Esophagus squamous epithelium (tissue), 5 donors: ENCODE measurements around the gene GREM2. TPM values are rescaled to one million over a fixed set of nuclear protein-coding genes. Genes with fewer than 3 reads are reported as not detected.

Source experiments
- DNase-seq: peaks from one replicate; lab custom pipeline; 2025; lab: John Stamatoyannopoulos, UW
- H3K27ac ChIP-seq, 4 donors: fragments of 200-600 bp; sonication (generic); one replicate each; pipeline ENCODE4 v1.5.1; 2016 to 2019; ENCODE audit warnings: mild to moderate bottlenecking in 1 of 4
- H3K27me3 ChIP-seq, 4 donors: fragments of 200-600 bp; sonication (generic); 1 replicate in 3 of 4; 2 replicates in 1 of 4; pipeline versions ENCODE4 v1.5.1 to v1.6.0; 2017 to 2021; ENCODE audit warnings: antibody characterized with exemption in 1 of 4
- H3K36me3 ChIP-seq, 3 donors: fragments of 200-600 bp; sonication (generic); one replicate each; pipeline ENCODE4 v1.5.1; 2016 to 2019
- H3K4me1 ChIP-seq, 3 donors: fragments of 200-600 bp; sonication (generic); one replicate each; pipeline ENCODE4 v1.5.1; 2017 to 2019
- H3K4me3 ChIP-seq, 4 donors: fragments of 200-600 bp; sonication (generic); 1 replicate in 3 of 4; 2 replicates in 1 of 4; pipeline ENCODE4 v1.5.1; 2016 to 2019; ENCODE audit warnings: mild to moderate bottlenecking in 2 of 4, moderate library complexity in 1 of 4
- H3K9me3 ChIP-seq, 3 donors: fragments of 200-600 bp; sonication (generic); one replicate each; pipeline ENCODE4 v1.5.1; 2016 to 2019
- POLR2A ChIP-seq, 4 donors: fragments of 450-650 bp; IDR thresholded peaks; one replicate each; pipeline ENCODE4 v1.6.1; 2017; ENCODE audit warnings: antibody characterized with exemption in 4 of 4, mild to moderate bottlenecking in 4 of 4, moderate library complexity in 3 of 4
- WGBS, 2 donors: methylation state at CpG; one replicate each; pipeline ENCODE4 v1.1.5; 2018; 5-methylcytosine and 5-hydroxymethylcytosine counted together
- intact Hi-C: fragments of 100-400 bp; cut with DNase I; formaldehyde crosslinking; loops from one replicate; pipeline ENCODE4 v1.15.0; 2022
- total RNA-seq, 4 donors: library from RNA; depleted of rRNA; stranded (reverse); fragments of >200 nt; gene quantifications; one replicate each; pipeline ENCODE4 v1.1.0, GENCODE V29; 2016
- TF ChIP-seq, protein P1 (sequence below), 6 experiments: fragments of 450-650 bp in 4 of 6; fragments of 200-600 bp in 2 of 6; sonication (generic) in 2 of 6; IDR thresholded peaks; one replicate each; pipeline ENCODE4 v1.5.1; 2016 to 2019; ENCODE audit warnings: antibody characterized with exemption in 6 of 6, mild to moderate bottlenecking in 4 of 6, moderate library complexity in 4 of 6
- donor health status: DM: yes; HTN: yes; CAD: no.

GREM2 gene
- total RNA-seq, 4 donors from 2014 or later: 0.45 to 8.8 (median 0.74) TPM

DNA sequence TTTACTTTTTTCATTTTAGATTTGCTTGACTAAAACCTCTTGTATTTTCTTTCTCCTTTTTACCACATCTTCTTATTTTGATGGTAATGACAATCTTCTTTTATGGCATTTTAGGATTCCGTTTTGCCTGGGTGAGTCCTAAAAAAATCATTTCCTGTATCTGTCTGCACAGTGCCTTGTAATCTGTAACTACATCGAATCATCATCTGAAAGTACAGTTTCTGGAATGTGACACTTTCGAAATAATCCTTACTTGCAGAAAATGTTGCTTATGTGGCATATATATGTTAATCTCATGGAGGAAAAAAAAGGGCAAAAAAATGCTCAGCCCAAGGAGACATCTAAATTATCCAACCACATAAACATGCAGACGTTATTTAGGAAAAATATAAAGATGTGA is 29.0 kb downstream of the GREM2 start:
- H3K4me3 ChIP-seq: no peak overlapping the region
- no peaks in the 10 kb centered on the region for H3K36me3 ChIP-seq
- 47 to 58% methylated on average over 4 of the region's 4 CpGs for WGBS, 2 donors
- no peaks in the 10 kb centered on the region for H3K27me3 ChIP-seq
- TF ChIP-seq POLR2A (IDR thresholded peaks at IDR 0.05): no peak
- TF ChIP-seq, protein P1, sequence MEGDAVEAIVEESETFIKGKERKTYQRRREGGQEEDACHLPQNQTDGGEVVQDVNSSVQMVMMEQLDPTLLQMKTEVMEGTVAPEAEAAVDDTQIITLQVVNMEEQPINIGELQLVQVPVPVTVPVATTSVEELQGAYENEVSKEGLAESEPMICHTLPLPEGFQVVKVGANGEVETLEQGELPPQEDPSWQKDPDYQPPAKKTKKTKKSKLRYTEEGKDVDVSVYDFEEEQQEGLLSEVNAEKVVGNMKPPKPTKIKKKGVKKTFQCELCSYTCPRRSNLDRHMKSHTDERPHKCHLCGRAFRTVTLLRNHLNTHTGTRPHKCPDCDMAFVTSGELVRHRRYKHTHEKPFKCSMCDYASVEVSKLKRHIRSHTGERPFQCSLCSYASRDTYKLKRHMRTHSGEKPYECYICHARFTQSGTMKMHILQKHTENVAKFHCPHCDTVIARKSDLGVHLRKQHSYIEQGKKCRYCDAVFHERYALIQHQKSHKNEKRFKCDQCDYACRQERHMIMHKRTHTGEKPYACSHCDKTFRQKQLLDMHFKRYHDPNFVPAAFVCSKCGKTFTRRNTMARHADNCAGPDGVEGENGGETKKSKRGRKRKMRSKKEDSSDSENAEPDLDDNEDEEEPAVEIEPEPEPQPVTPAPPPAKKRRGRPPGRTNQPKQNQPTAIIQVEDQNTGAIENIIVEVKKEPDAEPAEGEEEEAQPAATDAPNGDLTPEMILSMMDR (IDR thresholded peaks at IDR 0.05): no peak
- no peak for DNase-seq
- no peak overlapping the region for H3K27ac ChIP-seq
- H3K4me1 ChIP-seq: no peaks in the 10 kb centered on the region
- intact Hi-C loops: no loop called here
- H3K9me3 ChIP-seq: no peaks in the 10 kb centered on the region

- no peak overlapping the region for H3K27ac ChIP-seq
- TF ChIP-seq, protein P1 (IDR thresholded peaks at IDR 0.05): no peak
- no peak for TF ChIP-seq POLR2A (IDR thresholded peaks at IDR 0.05)
- no peak for DNase-seq
- H3K36me3 ChIP-seq: no peaks in the 10 kb centered on the region
- no peaks in the 10 kb centered on the region for H3K27me3 ChIP-seq
- H3K9me3 ChIP-seq: no peaks in the 10 kb centered on the region
- whole genome bisulfite sequencing, 2 donors: 70 to 78% methylated on average over 4 of the region's 4 CpGs
- no peak overlapping the region for H3K4me3 ChIP-seq
- intact Hi-C loops: no loop called here
- H3K4me1 ChIP-seq: no peaks in the 10 kb centered on the region
Measured at GRCh38 chr1:240579511-240579910, 32.4 kb downstream of the GREM2 start.

GRCh38 chr1:240577095-240577494 is 34.9 kb downstream of the GREM2 start:
- DNase-seq: no peak
- Histone ChIP-seq H3K4me1 (no peaks in the 10 kb centered on the region), H3K27ac (peak overlapping the region in 1 of 4 donors; percentile 24), H3K9me3 (no peaks in the 10 kb centered on the region), H3K27me3 (no peaks in the 10 kb centered on the region), H3K4me3 (no peak overlapping the region), H3K36me3 (no peaks in the 10 kb centered on the region)
- 35 to 39% methylated on average over 5 of the region's 5 CpGs for WGBS, 2 donors
- intact Hi-C loops: no loop called here
- no peak for TF ChIP-seq POLR2A (IDR thresholded peaks at IDR 0.05)
- TF ChIP-seq, protein P1 (IDR thresholded peaks at IDR 0.05): no peak

DNA sequence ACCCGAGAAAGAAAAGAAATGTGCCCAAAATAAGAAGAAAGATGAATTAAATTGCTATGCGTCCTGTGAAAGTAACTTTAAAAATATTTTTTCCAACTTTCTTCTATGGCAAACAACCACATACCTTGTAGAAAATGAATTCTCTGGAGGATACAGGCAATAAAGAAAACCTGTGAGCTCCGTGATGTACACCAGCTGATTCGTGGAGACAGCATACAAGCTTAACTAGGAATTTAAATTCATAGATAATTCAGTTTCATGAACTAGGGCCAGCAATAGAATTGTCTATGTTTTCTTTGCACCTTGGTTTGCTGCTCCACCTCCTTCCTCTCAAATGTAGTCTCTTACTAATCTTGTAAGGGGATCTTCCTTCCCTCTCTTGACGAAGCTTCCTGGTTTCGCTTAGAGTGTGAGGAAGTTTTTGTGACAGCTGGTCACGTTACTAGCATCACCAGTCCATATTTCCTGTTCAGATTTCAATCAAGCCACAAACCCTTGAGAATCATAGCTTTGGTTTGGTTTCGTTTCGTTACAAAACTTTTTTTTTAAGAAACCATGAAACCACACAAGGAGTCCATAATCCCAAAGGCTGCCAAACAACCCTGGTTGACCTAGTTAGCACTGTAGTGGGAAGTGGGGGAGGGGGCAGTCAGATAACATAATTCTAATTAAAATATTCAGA is 35.8 kb downstream of the GREM2 start:
- H3K27me3 ChIP-seq: no peaks in the 10 kb centered on the region
- H3K36me3 ChIP-seq: no peaks in the 10 kb centered on the region
- peak overlapping the region in 3 of 4 donors; percentile 24 to 48 (median 24) for H3K27ac ChIP-seq
- no peaks in the 10 kb centered on the region for H3K4me1 ChIP-seq
- no peaks in the 10 kb centered on the region for H3K9me3 ChIP-seq
- TF ChIP-seq, protein P1 (IDR thresholded peaks at IDR 0.05): no peak
- no peak for TF ChIP-seq POLR2A (IDR thresholded peaks at IDR 0.05)
- whole genome bisulfite sequencing, 2 donors: 46 to 48% methylated on average over 9 of the region's 9 CpGs
- peak overlapping the region in 2 of 4 donors; percentile 4 to 37 for H3K4me3 ChIP-seq
- DNase-seq: no peak
- intact Hi-C loops: no loop called here

- no peaks in the 10 kb centered on the region for H3K27me3 ChIP-seq
Measured at GRCh38 chr1:240572328-240572727, 39.6 kb downstream of the GREM2 start.

More at GRCh38 chr1:240572328-240572727, 39.6 kb downstream of the GREM2 start:
- Histone ChIP-seq H3K27ac (peak overlapping the region in 1 of 4 donors; percentile 46), H3K4me1 (no peaks in the 10 kb centered on the region), H3K36me3 (no peaks in the 10 kb centered on the region), H3K4me3 (no peak overlapping the region), H3K9me3 (no peaks in the 10 kb centered on the region)
- TF ChIP-seq POLR2A (IDR thresholded peaks at IDR 0.05): no peak
- TF ChIP-seq, protein P1 (IDR thresholded peaks at IDR 0.05): no peak
- intact Hi-C loops: no loop called here
- no peak for DNase-seq
- 35 to 42% methylated on average over 1 of the region's 1 CpG for WGBS, 2 donors
